T-cell (primary cell): Measurements from ENCODE around the gene PLCG2. TPM values are rescaled to one million over a fixed set of nuclear protein-coding genes. Genes with fewer than 3 reads are reported as not detected.

Source experiments
- ATAC-seq, 4 experiments: fragments of 200-7000 bp in 3 of 4; fragments of 150-1000 bp in 1 of 4; cut with Tn5 transposase; replicated peaks in 1 of 4; 1 replicate in 3 of 4; 2 replicates in 1 of 4; pipeline ENCODE4 v1.10.0; 2021; ENCODE audit warnings: moderate library complexity in 3 of 4, mild to moderate bottlenecking in 2 of 4, moderate number of reproducible peaks in 1 of 4
- CTCF ChIA-PET, 2 donors: fragments of 300-600 bp; sonication (Branson Sonifier 250); formaldehyde crosslinking; loops; one replicate each; lab custom pipeline; 2022; ENCODE audit warnings: antibody characterized with exemption in 2 of 2; lab: Charles Lee
- POLR2A ChIA-PET, 2 donors: fragments of 300-600 bp; sonication (Branson Sonifier 250); formaldehyde crosslinking; loops; one replicate each; lab custom pipeline; 2022; ENCODE audit warnings: antibody characterized with exemption in 2 of 2; lab: Charles Lee
- DNase-seq, 35 experiments: peaks; one replicate each; pipeline versions ENCODE4 v3.0.0 to v3.0.0-alpha.2; 2013 to 2023
- H3K27ac ChIP-seq: one replicate; pipeline ENCODE4 v1.5.1; 2013; ENCODE audit warnings: low read length
- H3K27me3 ChIP-seq, 2 experiments: replicated peaks in 1 of 2; 1 replicate in 1 of 2; 2 replicates in 1 of 2; pipeline versions ENCODE4 v1.6.1 to v1.7.0; 2013; ENCODE audit warnings: low read length in 1 of 2, mixed read lengths in 1 of 2; ENCODE audit not compliant: control insufficient read depth in 2 of 2, insufficient read depth in 2 of 2; ENCODE audit errors: extremely low read depth in 1 of 2
- H3K36me3 ChIP-seq, 2 donors: 1 replicate in 1 of 2; 2 replicates in 1 of 2; pipeline versions ENCODE4 v1.6.1 to v1.7.0; 2013; ENCODE audit warnings: low read length in 1 of 2; ENCODE audit not compliant: control insufficient read depth in 2 of 2, insufficient read depth in 1 of 2; ENCODE audit errors: extremely low read depth in 1 of 2
- H3K4me1 ChIP-seq, 2 experiments: 1 replicate in 1 of 2; 2 replicates in 1 of 2; pipeline versions ENCODE4 v1.6.1 to v1.7.0; 2013; ENCODE audit warnings: low read length in 2 of 2, mixed read lengths in 1 of 2; ENCODE audit not compliant: insufficient read depth in 2 of 2, control insufficient read depth in 1 of 2; ENCODE audit errors: extremely low read depth in 1 of 2
- H3K4me3 ChIP-seq, 2 donors: 1 replicate in 1 of 2; 2 replicates in 1 of 2; pipeline versions ENCODE4 v1.5.1 to v1.7.0; 2013; ENCODE audit warnings: mild to moderate bottlenecking in 2 of 2, low read length in 1 of 2, moderate library complexity in 1 of 2; ENCODE audit not compliant: control insufficient read depth in 1 of 2; ENCODE audit errors: extremely low read depth in 1 of 2
- H3K9me3 ChIP-seq: 2 replicates; pipeline ENCODE4 v1.7.0; 2013
- H3K27ac Mint-ChIP-seq, 2 donors: one replicate each; pipeline ENCODE4 v1.8.0; 2020 to 2021; ENCODE audit warnings: mild to moderate bottlenecking in 2 of 2, mixed read lengths in 2 of 2
- H3K27me3 Mint-ChIP-seq, 2 donors: one replicate each; pipeline ENCODE4 v1.8.0; 2021 to 2022; ENCODE audit warnings: mixed read lengths in 2 of 2
- H3K36me3 Mint-ChIP-seq: one replicate; pipeline ENCODE4 v1.8.0; 2021; ENCODE audit warnings: mixed read lengths
- H3K4me1 Mint-ChIP-seq, 3 donors: one replicate each; pipeline ENCODE4 v1.8.0; 2020 to 2022; ENCODE audit warnings: mixed read lengths in 3 of 3, mild to moderate bottlenecking in 1 of 3
- H3K4me3 Mint-ChIP-seq, 3 donors: one replicate each; pipeline ENCODE4 v1.8.0; 2020 to 2022; ENCODE audit warnings: mild to moderate bottlenecking in 3 of 3, mixed read lengths in 3 of 3, moderate library complexity in 3 of 3
- H3K9me3 Mint-ChIP-seq, 3 donors: one replicate each; pipeline ENCODE4 v1.8.0; 2020 to 2022; ENCODE audit warnings: mixed read lengths in 3 of 3
- WGBS: methylation state at CpG from one replicate; pipeline ENCODE4 v1.1.5; 2013; ENCODE audit warnings: missing lambda C conversion rate; ENCODE audit not compliant: insufficient coverage; 5-methylcytosine and 5-hydroxymethylcytosine counted together
- total RNA-seq, 35 experiments: library from RNA in 6 of 35; stranded (reverse) in 6 of 35; fragments of 120-200 nt in 1 of 35; gene quantifications; one replicate each; pipeline versions ENCODE4 v1.2.1 to v1.2.4 and lab custom pipeline; 2013 to 2026

The PLCG2 gene
- total RNA-seq, 5 donors from 2014 or later (not counting 1 experiment from before 2014, with no cell fraction given), result 7.5 to 27.1 (median 12.1) TPM

DNA sequence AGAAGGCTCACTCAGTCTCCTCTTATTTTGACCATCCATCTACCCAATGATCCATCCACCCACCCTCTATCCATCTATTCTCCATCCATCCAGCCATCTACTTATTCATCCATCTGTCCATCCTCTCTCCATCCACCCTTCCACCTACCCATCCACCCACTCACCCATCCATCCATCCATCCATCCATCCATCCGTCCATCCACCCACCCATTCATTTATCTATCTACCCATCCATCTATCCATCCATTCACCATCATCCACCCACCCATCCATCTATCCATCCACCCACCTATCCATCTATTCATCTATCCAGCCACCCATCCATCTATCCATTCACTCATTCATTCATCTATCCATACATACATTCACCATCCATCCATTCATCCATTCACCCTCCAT is 45.8 kb upstream of the PLCG2 start:
- H3K27me3 ChIP-seq, result no peaks in the 10 kb centered on the region
- no peak overlapping the region for H3K4me3 Mint-ChIP-seq
- 87% methylated on average over 1 of the region's 1 CpG for WGBS
- H3K27ac ChIP-seq, result no peak overlapping the region
- ChIA-PET POLR2A (interaction anchor here in 1 of 2 donors (0.7 kb wide), 1 partner anchor 266 kb away, joined by 5 read pairs; no protein-coding TSS in a partner anchor), CTCF (no interaction called here)
- no peaks in the 10 kb centered on the region for H3K9me3 Mint-ChIP-seq
- DNase-seq (no peak), ATAC-seq (no peak)
- H3K4me3 ChIP-seq, result no peak overlapping the region
- H3K9me3 ChIP-seq, result no peaks in the 10 kb centered on the region
- H3K27ac Mint-ChIP-seq, result peak overlapping the region in 1 of 2 donors; percentile 2
- no peaks in the 10 kb centered on the region for H3K36me3 Mint-ChIP-seq
- no peaks in the 10 kb centered on the region for H3K27me3 Mint-ChIP-seq
- peaks cover 2 to 26% of the 10 kb centered on the region in 2 experiments for H3K4me1 ChIP-seq
- peaks cover 21 to 23% (median 23%) of the 10 kb centered on the region in 3 donors for H3K4me1 Mint-ChIP-seq
- no peaks in the 10 kb centered on the region for H3K36me3 ChIP-seq

DNA sequence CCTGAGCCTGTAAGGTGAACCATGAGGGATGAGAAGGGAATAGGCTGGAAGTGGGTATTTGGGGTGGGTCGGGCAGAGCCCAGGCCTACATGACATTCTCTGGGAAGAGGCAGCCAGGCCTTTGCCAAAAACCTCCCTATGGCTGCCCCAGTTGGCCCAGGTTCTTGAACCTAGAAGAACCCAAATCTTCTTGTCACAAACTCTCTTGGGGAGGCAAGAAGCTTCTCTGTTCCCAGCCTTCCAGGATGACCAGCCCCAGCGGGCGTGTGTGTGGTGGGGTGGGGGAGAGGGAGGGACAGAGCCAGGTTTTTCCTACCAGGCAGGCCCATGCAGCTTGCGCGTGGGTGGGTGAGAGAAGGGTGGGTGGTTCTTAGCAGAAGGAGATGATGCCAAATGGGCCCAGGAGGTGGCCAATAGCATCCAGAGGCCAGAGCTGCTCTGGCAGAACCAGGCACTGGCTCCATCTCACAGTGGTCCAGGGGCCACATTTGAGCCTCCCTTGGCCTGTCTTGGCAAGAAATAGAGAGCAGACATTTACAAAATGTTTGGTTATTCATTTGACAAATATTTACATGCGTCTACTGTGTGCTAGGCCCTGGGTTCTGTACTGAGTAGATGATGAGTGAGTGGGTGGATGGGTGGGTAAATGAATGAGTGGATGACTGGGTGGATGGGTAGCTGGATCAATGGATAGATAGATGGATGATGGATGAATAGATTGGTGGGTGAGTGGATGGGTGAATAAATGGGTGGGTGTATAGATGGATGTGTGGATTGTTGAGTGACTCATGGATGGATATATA is 44.3 kb upstream of the PLCG2 start:
- H3K36me3 Mint-ChIP-seq, result no peaks in the 10 kb centered on the region
- H3K9me3 Mint-ChIP-seq, result no peaks in the 10 kb centered on the region
- CTCF ChIA-PET, result interaction anchor here in 1 of 2 donors (0.9 to 1.2 kb wide), 2 partner anchors 366 to 474 kb away, joined by 5 read pairs; no protein-coding TSS in a partner anchor
- H3K4me3 Mint-ChIP-seq, result no peak overlapping the region
- no peaks in the 10 kb centered on the region for H3K9me3 ChIP-seq
- peaks cover 16 to 17% (median 16%) of the 10 kb centered on the region in 3 donors for H3K4me1 Mint-ChIP-seq
- peaks cover 2 to 22% of the 10 kb centered on the region in 2 experiments for H3K4me1 ChIP-seq
- POLR2A ChIA-PET, result no interaction called here
- WGBS, result 76% methylated on average over 2 of the region's 6 CpGs
- no peak overlapping the region for H3K27ac ChIP-seq
- no peak for DNase-seq
- no peaks in the 10 kb centered on the region for H3K27me3 Mint-ChIP-seq
- no peaks in the 10 kb centered on the region for H3K36me3 ChIP-seq
- H3K27ac Mint-ChIP-seq, result no peak overlapping the region
- H3K4me3 ChIP-seq, result no peak overlapping the region
- H3K27me3 ChIP-seq, result peaks cover 0 to 2% of the 10 kb centered on the region in 2 experiments
- ATAC-seq, result no peak

DNA sequence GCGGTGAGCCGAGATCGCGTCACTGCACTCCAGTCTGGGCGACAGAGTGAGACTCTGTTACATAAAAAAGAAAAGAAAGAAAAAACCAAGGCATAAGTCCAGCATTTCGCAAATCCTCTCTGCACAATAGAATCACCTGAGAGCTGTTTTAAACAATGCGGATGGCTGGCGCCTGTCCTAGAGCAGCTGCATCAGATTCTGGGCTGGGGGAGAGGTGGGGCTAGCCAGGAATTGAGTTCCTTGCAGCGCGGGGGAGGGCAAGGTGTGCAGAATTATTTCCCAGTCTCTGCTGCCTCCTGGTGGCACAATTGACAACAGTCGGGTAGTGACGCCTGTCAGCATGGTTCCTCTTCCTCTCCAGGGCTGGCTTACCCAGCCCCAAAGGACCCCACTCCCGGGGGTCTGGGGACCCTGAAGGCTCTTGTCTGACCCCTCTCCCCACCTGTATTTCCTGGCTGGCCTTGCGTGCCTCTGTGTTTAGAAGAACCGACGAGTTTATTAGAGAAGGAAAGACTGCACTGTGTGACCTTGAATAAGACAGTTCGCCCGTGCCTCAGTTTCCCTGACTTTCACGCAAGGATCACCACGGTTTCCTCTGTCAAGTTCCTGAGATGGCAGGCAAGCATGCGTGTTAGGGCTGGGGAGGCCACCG is 41.1 kb upstream of the PLCG2 start:
- Histone ChIP-seq H3K9me3 (no peaks in the 10 kb centered on the region), H3K4me3 (peak overlapping the region; percentile 27 to 40), H3K27ac (no peak overlapping the region), H3K4me1 (peaks cover 2 to 17% of the 10 kb centered on the region in 2 experiments), H3K36me3 (no peaks in the 10 kb centered on the region), H3K27me3 (peaks cover 0 to 2% of the 10 kb centered on the region in 2 experiments)
- H3K36me3 Mint-ChIP-seq, result no peaks in the 10 kb centered on the region
- peaks cover 8 to 13% (median 10%) of the 10 kb centered on the region in 3 donors for H3K4me1 Mint-ChIP-seq
- no peaks in the 10 kb centered on the region for H3K27me3 Mint-ChIP-seq
- ATAC-seq (peak; percentile 91 to 98 (median 95)), DNase-seq (peak; percentile 67 to 91 (median 82))
- peak overlapping the region; percentile 43 to 71 (median 59) for H3K4me3 Mint-ChIP-seq
- POLR2A ChIA-PET, result no interaction called here
- H3K27ac Mint-ChIP-seq, result peak overlapping the region; percentile 44 to 55
- no peaks in the 10 kb centered on the region for H3K9me3 Mint-ChIP-seq
- WGBS, result 15% methylated on average over 14 of the region's 22 CpGs
- CTCF ChIA-PET, result interaction anchor here (1.0 to 2.4 kb wide), 3 partner anchors 13 to 373 kb away, joined by 3 to 16 read pairs (median 10); no protein-coding TSS in a partner anchor

DNA sequence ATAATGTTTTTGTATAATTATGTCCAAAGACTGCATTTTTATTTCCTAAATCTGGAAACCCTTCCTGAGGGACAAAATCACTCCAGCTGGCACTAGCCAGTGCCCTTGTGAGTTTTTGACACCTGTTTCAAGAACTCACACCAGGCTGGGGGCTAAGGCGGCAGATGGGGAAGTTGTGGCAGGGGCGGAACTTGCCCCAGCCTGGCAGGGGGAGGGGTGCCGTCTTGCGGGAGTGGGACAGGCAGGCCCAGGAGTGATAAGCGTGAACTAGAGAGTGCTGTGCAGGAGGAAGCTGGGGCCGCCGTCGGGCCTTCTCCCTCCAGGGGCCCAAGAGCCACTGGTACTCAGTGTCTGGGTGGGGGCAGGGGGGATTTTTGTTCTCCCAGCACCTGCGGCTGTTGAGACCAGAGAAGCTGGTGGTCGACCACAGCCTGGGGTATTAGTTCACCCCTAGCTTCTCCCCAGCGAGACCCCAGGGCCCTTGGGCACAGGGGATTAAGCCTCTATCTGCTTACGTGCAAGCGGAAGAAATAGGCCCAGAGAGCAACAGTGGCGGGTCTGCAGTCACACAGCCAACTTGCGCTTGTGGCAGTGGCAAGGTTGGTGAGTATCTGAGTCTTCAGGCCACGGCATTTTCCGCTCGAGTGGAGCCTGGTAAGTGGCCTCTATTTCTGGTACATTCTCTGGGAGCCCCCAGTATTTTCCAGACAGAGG is 40.2 kb upstream of the PLCG2 start:
- H3K27me3 ChIP-seq, result peaks cover 0 to 2% of the 10 kb centered on the region in 2 experiments
- H3K36me3 ChIP-seq, result no peaks in the 10 kb centered on the region
- Mint-ChIP-seq H3K27ac (no peak overlapping the region), H3K36me3 (no peaks in the 10 kb centered on the region), H3K4me3 (no peak overlapping the region), H3K27me3 (no peaks in the 10 kb centered on the region), H3K4me1 (peaks cover 8 to 13% (median 10%) of the 10 kb centered on the region in 3 donors), H3K9me3 (no peaks in the 10 kb centered on the region)
- ATAC-seq, result no peak
- peak in 12 of 35 experiments; percentile 16 to 67 (median 26) for DNase-seq
- WGBS, result 59% methylated on average over 15 of the region's 18 CpGs
- H3K4me1 ChIP-seq, result peaks cover 2 to 17% of the 10 kb centered on the region in 2 experiments
- no peak overlapping the region for H3K4me3 ChIP-seq
- ChIA-PET CTCF (interaction anchor here (0.6 to 2.1 kb wide), 4 partner anchors 11 to 374 kb away, joined by 3 to 10 read pairs (median 6); no protein-coding TSS in a partner anchor), POLR2A (no interaction called here)
- H3K9me3 ChIP-seq, result no peaks in the 10 kb centered on the region
- H3K27ac ChIP-seq, result no peak overlapping the region

DNA sequence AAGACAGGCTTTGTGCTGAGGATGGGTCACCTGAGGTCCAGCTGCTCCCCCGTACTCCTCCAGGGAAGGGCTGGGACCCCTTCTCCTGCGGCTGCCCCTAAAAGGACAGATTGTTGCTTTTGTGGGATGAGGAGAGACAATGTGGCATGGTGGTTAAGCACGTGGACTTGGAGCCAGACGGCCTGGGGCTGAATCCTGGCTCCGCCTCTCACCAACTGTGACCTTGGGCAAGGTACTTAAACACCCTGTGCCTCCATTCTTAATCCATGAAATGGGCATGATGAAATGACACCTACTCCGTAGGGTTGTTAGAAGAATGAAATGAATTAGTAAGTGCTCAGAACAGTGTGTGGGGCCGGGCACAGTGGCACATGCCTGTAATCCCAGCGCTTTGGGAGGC is 39.6 kb upstream of the PLCG2 start:
- no peak overlapping the region for H3K4me3 Mint-ChIP-seq
- peaks cover 2 to 17% of the 10 kb centered on the region in 2 experiments for H3K4me1 ChIP-seq
- ChIA-PET POLR2A (no interaction called here), CTCF (interaction anchor here in 1 of 2 donors (1.5 kb wide), 1 partner anchor 374 kb away, joined by 6 read pairs; no protein-coding TSS in a partner anchor)
- WGBS, result 100% methylated on average over 4 of the region's 8 CpGs
- H3K27ac Mint-ChIP-seq, result no peak overlapping the region
- ATAC-seq, result no peak
- no peaks in the 10 kb centered on the region for H3K36me3 ChIP-seq
- peaks cover 8 to 13% (median 10%) of the 10 kb centered on the region in 3 donors for H3K4me1 Mint-ChIP-seq
- H3K27me3 ChIP-seq, result peaks cover 0 to 2% of the 10 kb centered on the region in 2 experiments
- DNase-seq, result no peak
- no peaks in the 10 kb centered on the region for H3K9me3 ChIP-seq
- no peak overlapping the region for H3K4me3 ChIP-seq
- H3K9me3 Mint-ChIP-seq, result no peaks in the 10 kb centered on the region
- H3K27me3 Mint-ChIP-seq, result no peaks in the 10 kb centered on the region
- H3K27ac ChIP-seq, result no peak overlapping the region
- H3K36me3 Mint-ChIP-seq, result no peaks in the 10 kb centered on the region
